Spinal cord (tissue), 10 donors: ENCODE measurements around the gene KCND3. TPM values are rescaled to one million over a fixed set of nuclear protein-coding genes. Genes with fewer than 3 reads are reported as not detected.
"Not testable (repeated sequence)": the region's sequence is repeated elsewhere in the genome, so short reads cannot be mapped to it uniquely, and the experiment has no call there.

Experiments used
- DNase-seq, 6 donors: peaks; one replicate each; pipeline versions ENCODE4 v3.0.0 to v3.0.0-alpha.2; 2013 to 2015; ENCODE audit warnings: low spot score in 6 of 6, low read depth in 4 of 6
- H3K27ac ChIP-seq: one replicate; pipeline ENCODE4 v1.5.1; 2013; ENCODE audit warnings: low read depth, low read length, control low read depth
- H3K27me3 ChIP-seq: one replicate; pipeline ENCODE4 v1.6.1; 2013; ENCODE audit warnings: low read length; ENCODE audit not compliant: control insufficient read depth, insufficient read depth
- H3K36me3 ChIP-seq: one replicate; pipeline ENCODE4 v1.6.1; 2013; ENCODE audit warnings: low read length; ENCODE audit not compliant: control insufficient read depth, insufficient read depth
- H3K4me1 ChIP-seq: one replicate; pipeline ENCODE4 v1.6.1; 2013; ENCODE audit warnings: low read length; ENCODE audit not compliant: control insufficient read depth, insufficient read depth
- H3K4me3 ChIP-seq: one replicate; pipeline ENCODE4 v1.5.1; 2013; ENCODE audit warnings: low read depth, low read length, control low read depth
- H3K9me3 ChIP-seq: one replicate; pipeline ENCODE4 v1.6.1; 2013; ENCODE audit warnings: low read length; ENCODE audit not compliant: control insufficient read depth, insufficient read depth
- WGBS: methylation state at CpG from one replicate; pipeline ENCODE4 v1.1.5; 2013; ENCODE audit warnings: missing lambda C conversion rate; ENCODE audit not compliant: insufficient coverage; 5-methylcytosine and 5-hydroxymethylcytosine counted together
- polyA plus RNA-seq, 2 donors: library from polyadenylated mRNA; unstranded; fragments of 120-200 nt; gene quantifications; one replicate each; pipeline ENCODE4 v1.2.1, GENCODE V29; 2013; ENCODE audit not compliant: insufficient read length in 2 of 2
- total RNA-seq, 2 donors: library from RNA; depleted of rRNA in 1 of 2; stranded (reverse); fragments of 120-200 nt in 1 of 2; fragments of >200 nt in 1 of 2; gene quantifications; one replicate each; pipeline versions ENCODE4 v1.2.3 to v1.2.4, GENCODE V29; 2013 to 2014
- donor health status: healthy.

Gene KCND3
- total and polyA plus RNA-seq, 4 donors = 9.5 to 35.8 (median 23.3) TPM

DNA sequence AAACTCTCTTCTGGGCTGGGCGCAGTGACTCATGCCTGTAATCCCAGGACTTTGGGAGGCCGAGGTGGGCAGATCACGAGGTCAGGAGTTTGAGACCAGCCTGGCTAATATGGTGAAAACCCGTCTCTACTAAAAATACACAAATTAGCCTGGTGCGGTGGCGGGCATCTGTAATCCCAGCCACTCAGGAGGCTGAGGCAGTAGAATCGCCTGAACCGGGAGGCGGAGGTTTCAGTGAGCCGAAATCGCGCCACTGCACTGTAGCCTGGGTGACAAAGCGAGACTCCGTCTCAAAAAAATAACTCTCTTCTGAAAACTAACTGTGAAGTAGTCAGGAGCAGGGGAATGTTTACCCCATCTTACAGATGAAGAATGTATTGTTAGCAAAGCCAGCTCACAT lies 247.2 kb downstream of the KCND3 start:
- H3K4me1 ChIP-seq = peaks cover 34% of the 10 kb centered on the region
- not testable (repeated sequence) for H3K9me3 ChIP-seq, H3K27me3 ChIP-seq

DNA sequence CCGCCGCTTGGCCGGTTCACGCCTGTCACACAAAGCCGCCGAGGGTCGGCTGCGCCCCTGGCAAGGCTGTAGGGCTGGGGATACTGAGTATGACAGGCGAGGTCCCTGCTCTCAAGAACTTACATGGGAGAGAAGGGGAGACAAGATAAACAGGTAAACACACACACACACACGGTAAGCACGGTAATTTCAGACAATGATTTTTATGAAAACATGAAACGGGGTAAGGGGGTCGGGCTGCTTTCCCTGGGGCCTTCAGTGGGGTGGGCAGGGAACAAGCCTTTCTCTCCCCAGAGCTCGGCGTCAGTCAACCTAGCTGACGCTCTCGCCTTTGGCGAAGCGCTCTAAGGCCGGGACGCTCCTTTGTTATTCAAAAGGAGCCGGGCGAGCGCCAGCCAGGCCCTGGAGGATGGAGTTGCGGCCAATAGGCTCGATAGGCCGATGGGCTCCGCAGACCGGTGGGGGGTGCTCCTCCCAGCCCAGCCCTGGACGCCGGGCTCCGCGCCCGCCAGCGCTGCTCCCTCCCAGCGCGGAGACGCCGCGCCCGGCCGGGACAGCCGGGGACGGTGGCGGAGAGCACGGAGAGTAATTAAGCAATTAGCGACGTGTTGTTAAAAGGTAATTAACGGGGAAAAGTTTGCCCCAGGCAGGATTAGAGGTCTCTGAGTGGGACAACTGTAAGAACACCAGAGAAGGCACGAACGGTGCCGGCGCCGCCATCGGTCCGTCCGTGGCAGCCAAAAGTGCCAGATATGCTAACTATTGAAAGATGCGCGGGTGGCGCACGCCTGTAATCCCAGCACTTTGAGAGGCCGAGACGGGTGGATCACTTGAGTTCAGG lies 249.3 kb downstream of the KCND3 start:
- WGBS = under 1% methylated on average over 54 of the region's 63 CpGs
- H3K4me1 ChIP-seq = peaks cover 53% of the 10 kb centered on the region
- peak in 3 of 6 donors; percentile 47 to 89 (median 85) for DNase-seq

More for the DNA sequence above, 247.2 kb downstream of the KCND3 start:
- not testable (repeated sequence) for H3K36me3 ChIP-seq, H3K27ac ChIP-seq, H3K4me3 ChIP-seq, DNase-seq
- 93% methylated on average over 10 of the region's 14 CpGs for WGBS

DNA sequence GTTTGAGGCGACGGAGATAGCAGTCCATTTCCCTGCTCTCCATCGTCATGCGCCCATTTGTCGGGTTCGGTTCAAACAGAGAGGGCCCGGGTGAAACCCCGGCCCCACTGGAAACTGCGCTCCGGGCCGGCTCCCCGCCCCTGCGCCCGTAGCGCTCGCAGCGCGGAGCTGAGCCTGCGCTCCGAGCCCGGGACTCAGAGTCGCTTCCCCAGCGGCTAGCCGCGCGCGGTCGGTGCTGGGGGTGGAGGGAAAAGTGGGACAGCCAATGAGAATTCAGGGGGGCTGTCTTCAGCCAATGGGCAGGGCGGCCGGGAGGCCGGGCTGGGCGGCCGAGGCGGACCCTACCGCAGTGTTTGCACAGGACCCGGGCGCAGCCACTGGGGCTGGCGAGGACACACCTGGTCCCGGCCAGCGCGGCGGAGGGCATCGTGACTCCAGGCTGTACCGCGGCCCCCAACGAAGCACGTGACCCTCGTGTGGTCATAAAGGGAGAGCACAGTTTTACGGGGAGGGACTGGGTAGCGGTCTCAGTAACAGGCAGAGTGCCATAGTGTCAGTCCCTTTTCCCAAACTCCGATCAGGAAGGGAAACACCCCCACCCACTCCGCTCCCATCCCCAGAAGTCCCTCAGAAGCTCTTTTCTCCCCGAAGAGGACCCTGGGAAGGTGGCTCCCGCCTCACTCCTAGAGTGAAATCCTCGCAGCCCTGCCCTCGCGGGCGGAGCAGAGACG lies 250.1 kb downstream of the KCND3 start, which contains the start of gene INKA2:
TSS of gene INKA2 (minus strand) at position 202 of the 731 bp plus-strand sequence. CDS start at position 49, 153 bp downstream.
- H3K4me3 ChIP-seq = peak within 1 kb of the TSS; percentile 53
- H3K36me3 ChIP-seq = no peaks in the 10 kb centered on the region
- DNase-seq = peak in 4 of 6 donors; percentile 72 to 95 (median 89)
- peaks cover 7% of the 10 kb centered on the region for H3K27me3 ChIP-seq
- peaks cover 53% of the 10 kb centered on the region for H3K4me1 ChIP-seq
- H3K27ac ChIP-seq = peak within 1 kb of the TSS; percentile 80
- WGBS = 0% methylated on average over 57 of the region's 59 CpGs
- no peaks in the 10 kb centered on the region for H3K9me3 ChIP-seq

More for the DNA sequence above, 249.3 kb downstream of the KCND3 start:
- Histone ChIP-seq H3K27me3 (peaks cover 7% of the 10 kb centered on the region), H3K36me3 (no peaks in the 10 kb centered on the region), H3K9me3 (no peaks in the 10 kb centered on the region), H3K27ac (peak overlapping the region; percentile 80), H3K4me3 (peak overlapping the region; percentile 53)

DNA sequence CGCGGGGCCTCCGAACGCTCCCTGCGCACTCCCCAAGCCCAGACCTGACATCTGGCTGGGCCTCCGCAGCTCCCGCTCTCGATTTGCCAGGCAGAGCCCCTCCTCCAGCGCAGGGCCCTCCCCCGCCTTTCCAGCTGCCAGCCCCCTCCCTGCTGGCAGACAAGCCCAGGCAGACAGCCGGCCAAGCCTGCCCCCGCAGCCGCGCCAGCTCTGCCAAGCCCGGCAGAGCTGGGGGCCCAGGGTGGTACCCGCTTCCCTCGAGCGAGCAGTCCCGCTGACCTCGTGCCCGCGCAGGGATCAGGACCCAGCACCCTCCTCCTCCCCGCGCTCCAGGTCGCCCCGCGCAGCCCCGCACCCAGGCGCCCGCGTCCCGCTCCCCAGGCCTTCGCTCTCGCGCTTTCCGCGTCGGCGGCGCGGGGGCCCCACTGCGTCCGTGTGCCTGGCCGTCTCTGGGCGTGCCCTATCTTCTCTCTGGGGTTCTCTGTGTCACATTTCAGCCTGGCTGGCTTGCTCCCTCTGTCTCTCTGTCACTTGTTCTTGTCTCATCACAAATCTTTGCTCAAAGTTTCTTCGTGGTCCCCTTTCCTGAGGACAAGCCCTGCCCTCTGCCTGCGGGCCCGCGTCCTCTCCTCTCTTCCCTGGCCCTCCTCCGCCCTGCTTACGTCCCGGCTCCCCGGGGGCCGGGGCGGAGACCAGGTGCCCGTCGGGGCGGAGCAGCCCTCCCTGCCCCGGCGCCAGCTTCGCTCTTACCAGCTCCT lies 250.9 kb downstream of the KCND3 start:
- peak in 4 of 6 donors; percentile 49 to 90 (median 79) for DNase-seq
- Histone ChIP-seq H3K4me1 (peaks cover 58% of the 10 kb centered on the region), H3K4me3 (peak overlapping the region; percentile 53), H3K36me3 (no peaks in the 10 kb centered on the region), H3K9me3 (no peaks in the 10 kb centered on the region), H3K27ac (peak overlapping the region; percentile 80), H3K27me3 (peaks cover 7% of the 10 kb centered on the region)
- WGBS = under 1% methylated on average over 61 of the region's 61 CpGs

DNA sequence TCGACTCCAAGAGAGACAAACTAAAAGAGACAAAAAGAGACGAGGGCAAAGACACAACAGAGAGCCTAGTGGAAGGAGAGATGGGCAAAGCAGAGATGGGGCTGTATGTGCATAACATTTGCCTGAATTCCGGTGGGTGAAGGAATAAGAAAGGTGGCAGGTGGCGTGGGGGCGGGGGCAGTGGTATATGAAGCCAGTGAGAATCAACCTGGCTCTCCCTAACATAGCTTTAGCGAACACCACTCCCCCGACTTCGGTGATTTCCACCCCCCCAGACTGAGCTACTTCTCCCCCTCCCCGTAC lies 251.4 kb downstream of the KCND3 start:
- peak overlapping the region; percentile 31 for H3K27ac ChIP-seq
- peak in 1 of 6 donors; percentile 18 for DNase-seq
- H3K4me1 ChIP-seq = peaks cover 63% of the 10 kb centered on the region

DNA sequence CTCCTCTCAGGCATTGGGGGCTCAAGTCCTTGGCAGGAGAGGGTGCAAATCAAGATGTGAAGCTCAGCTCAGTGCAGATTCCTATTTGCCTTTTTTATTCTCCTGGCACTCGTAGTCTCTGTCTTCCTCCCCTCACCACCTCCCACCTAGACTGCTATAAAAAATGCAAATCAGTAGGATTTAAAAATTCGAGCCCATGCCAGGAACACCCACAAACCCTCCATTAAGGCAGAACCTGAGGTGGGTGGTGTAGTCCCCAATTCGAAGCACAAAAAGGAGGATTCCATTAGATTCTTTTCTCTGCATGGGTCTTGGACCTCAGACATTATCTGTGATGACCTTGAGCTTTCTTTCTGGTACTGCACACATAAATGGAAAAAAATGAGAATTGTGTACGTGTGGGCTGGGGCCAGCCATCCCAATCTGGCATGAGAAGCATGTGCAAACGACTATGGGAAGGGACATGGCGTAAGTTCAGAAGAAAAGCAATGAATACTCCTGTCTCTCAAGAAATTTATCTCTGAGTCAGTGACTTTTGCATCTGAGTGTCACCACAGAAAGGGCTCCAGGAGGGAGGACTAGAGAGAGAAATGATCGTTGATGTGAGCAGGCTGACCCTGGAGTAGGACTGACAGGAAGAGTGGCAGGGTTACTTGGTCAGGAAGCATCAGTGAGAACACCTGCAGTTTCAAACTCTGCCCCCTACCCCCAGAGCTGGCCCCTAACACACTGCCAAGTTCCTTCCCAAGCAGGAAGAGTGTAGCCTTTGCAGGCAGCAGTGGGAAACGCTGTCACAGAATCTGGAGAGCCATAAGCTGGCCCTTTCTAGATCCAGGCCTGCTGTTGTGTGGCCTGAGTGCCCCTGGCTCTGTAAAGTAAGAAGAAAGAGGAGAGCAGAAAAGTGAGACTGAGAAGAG lies 252.0 kb downstream of the KCND3 start:
- 33% methylated on average over 6 of the region's 8 CpGs for WGBS
- Histone ChIP-seq H3K4me3 (peak overlapping the region; percentile 53), H3K9me3 (no peaks in the 10 kb centered on the region), H3K36me3 (peaks cover 4% of the 10 kb centered on the region), H3K27ac (peak overlapping the region; percentile 31), H3K4me1 (peaks cover 69% of the 10 kb centered on the region), H3K27me3 (peaks cover 7% of the 10 kb centered on the region)
- no peak for DNase-seq

More for the DNA sequence above, 251.4 kb downstream of the KCND3 start:
- H3K36me3 ChIP-seq = no peaks in the 10 kb centered on the region
- H3K9me3 ChIP-seq = no peaks in the 10 kb centered on the region
- peaks cover 7% of the 10 kb centered on the region for H3K27me3 ChIP-seq
- 9% methylated on average over 7 of the region's 9 CpGs for WGBS
- peak overlapping the region; percentile 53 for H3K4me3 ChIP-seq

DNA sequence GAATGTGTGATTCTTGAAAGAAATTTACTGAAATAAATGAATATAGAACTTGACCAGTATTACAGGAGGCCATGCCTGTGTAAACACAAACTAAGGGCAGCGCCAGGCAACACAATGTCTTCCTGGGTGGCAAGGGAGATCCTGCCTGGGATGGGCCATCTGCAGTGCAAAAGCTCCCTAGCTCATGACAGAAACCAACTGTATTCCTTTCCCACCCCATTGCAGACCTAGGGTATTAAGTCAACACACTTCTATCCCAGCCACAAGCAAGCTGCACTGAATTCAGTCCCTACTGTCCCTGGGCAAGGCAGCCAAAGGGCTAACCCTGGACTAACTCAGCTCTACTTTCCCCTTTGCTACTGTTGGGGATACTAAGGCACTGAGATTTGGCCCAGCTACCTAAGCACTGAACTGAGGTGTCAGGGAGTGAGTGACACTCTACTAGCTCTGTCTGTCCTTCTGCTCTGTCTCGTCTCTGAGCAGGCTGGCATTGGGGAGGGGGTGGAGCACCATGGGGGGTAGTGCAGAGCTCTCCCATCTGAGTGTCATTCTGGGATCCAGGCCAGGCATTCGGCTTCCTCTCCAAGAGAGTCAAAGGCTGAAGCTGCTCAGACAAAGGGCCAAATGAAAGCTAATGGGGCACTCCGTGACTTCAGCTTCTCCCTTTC lies 252.8 kb downstream of the KCND3 start:
- Histone ChIP-seq H3K27ac (peak overlapping the region; percentile 31), H3K9me3 (no peaks in the 10 kb centered on the region), H3K4me3 (no peak overlapping the region), H3K4me1 (peaks cover 77% of the 10 kb centered on the region), H3K27me3 (peaks cover 4% of the 10 kb centered on the region), H3K36me3 (peaks cover 12% of the 10 kb centered on the region)
- 40% methylated on average over 4 of the region's 4 CpGs for WGBS
- DNase-seq = peak in 4 of 6 donors; percentile 79 to 94 (median 88)

DNA sequence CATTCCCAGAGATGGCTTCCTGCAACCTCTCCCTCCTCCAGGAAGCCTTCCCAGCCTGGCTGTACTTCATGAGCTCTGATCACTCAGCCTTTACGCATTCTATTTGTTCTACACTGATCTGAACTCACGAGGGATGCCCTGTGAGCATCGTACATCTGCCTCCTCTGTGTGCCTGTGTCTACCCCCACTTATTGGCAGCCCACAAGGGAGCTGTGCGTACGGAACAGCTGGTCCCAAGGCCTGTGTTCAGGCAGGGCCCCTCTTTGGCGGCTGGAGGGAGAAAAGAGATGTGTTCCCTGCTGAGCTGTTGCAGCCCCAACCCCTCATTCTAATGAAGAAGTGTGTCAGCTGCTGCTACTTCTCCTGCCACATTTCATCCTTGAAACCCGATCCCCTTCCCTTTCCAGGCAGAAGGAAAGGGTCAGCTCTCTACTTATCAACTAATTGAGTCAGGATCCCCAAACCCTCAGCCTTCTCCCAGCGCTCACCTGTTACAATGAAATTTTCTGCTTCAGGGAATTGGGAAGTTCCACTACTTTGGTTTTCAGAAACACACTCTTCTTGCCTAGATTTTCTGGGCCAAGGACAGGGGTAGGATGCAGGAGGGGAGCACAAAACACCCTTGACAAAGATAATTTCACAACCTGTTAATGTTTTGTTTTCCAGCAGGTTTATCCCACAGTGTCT lies 253.5 kb downstream of the KCND3 start:
- Histone ChIP-seq H3K9me3 (no peaks in the 10 kb centered on the region), H3K27me3 (peaks cover 1% of the 10 kb centered on the region), H3K4me3 (no peak overlapping the region), H3K27ac (peak overlapping the region; percentile 31), H3K36me3 (peaks cover 12% of the 10 kb centered on the region), H3K4me1 (peaks cover 83% of the 10 kb centered on the region)
- WGBS = 14% methylated on average over 7 of the region's 8 CpGs
- peak in 2 of 6 donors; percentile 68 to 75 for DNase-seq
